Glomerular endothelial cell (primary cell): Measurements from ENCODE around the gene STRN4. TPM values are rescaled to one million over a fixed set of nuclear protein-coding genes. Genes with fewer than 3 reads are reported as not detected.
"Not testable (repeated sequence)": the region's sequence is repeated elsewhere in the genome, so short reads cannot be mapped to it uniquely, and the experiment has no call there.

Experiments
- DNase-seq: peaks from one replicate; pipeline ENCODE4 v3.0.0-alpha.2; 2011; ENCODE audit warnings: low read depth, low spot score; ENCODE audit errors: extremely low read depth
- total RNA-seq: library from RNA; depleted of rRNA; stranded (reverse); fragments of >200 nt; gene quantifications from 2 replicates; pipeline ENCODE4 v1.2.3, GENCODE V29; 2015

The STRN4 gene
- total RNA-seq, 1 donor from 2014 or later, result 175 TPM

- no peak for DNase-seq
Observed at GRCh38 chr19:46715620-46715974, 30.7 kb downstream of the STRN4 start.

- no peak for DNase-seq
Observed at GRCh38 chr19:46714444-46715106, 31.7 kb downstream of the STRN4 start.

GRCh38 chr19:46713781-46714443 is 32.3 kb downstream of the STRN4 start:
- DNase-seq, result no peak

- not testable (repeated sequence) for DNase-seq
Observed at GRCh38 chr19:46712768-46713338, 33.4 kb downstream of the STRN4 start.

GRCh38 chr19:46710687-46711086 is 35.6 kb downstream of the STRN4 start:
- no peak for DNase-seq

GRCh38 chr19:46704379-46705076 is 41.7 kb downstream of the STRN4 start:
- no peak for DNase-seq

- no peak for DNase-seq
Observed at GRCh38 chr19:46700704-46701103, 45.5 kb downstream of the STRN4 start.

GRCh38 chr19:46698395-46699321 is 47.6 kb downstream of the STRN4 start:
- DNase-seq, result no peak

GRCh38 chr19:46697204-46697960 is 48.9 kb downstream of the STRN4 start:
- no peak for DNase-seq

GRCh38 chr19:46696866-46697203 is 49.4 kb downstream of the STRN4 start:
- DNase-seq, result no peak

GRCh38 chr19:46696052-46696451 is 50.2 kb downstream of the STRN4 start:
- DNase-seq, result no peak

GRCh38 chr19:46693760-46694159 is 52.5 kb downstream of the STRN4 start:
- DNase-seq, result no peak

GRCh38 chr19:46692918-46693722 is 53.1 kb downstream of the STRN4 start:
- no peak for DNase-seq

- DNase-seq, result no peak
Observed at GRCh38 chr19:46691948-46692347, 54.3 kb downstream of the STRN4 start.

GRCh38 chr19:46691104-46691503 is 55.1 kb downstream of the STRN4 start:
- no peak for DNase-seq

GRCh38 chr19:46689358-46689757 is 56.9 kb downstream of the STRN4 start:
- no peak for DNase-seq

- no peak for DNase-seq
Observed at GRCh38 chr19:46687438-46688145, 58.7 kb downstream of the STRN4 start.

GRCh38 chr19:46685189-46685588 is 61.1 kb downstream of the STRN4 start:
- DNase-seq, result no peak
